ENCODE data around the gene WWOX. TPM values are rescaled to one million over a fixed set of nuclear protein-coding genes. Genes with fewer than 3 reads are reported as not detected.

Gene WWOX
- total RNA-seq, 2 donors from 2014 or later: 30.0 to 35.4 TPM

DNA sequence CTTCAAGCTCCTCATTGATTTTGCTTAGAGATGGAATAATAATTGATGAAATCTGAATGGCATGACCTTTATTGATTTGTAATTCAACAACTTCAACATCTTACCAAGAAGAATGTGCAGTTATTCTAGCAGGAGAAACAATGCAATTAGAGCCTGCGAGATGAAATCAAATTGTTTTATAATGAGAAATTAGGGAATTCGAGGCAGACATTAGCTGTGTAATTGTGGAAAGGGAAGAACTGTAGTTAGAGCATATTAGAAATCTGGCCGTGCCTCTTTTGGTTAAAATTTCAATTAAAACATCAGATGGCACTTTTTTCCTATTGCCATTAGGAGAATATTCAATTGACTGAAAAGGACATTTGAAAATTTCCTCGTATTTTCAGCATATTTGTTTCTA is 325.8 kb downstream of the WWOX start:
- peaks cover 5% of the 10 kb centered on the region for H3K36me3 Mint-ChIP-seq (ENCODE audit: low read depth)
- no peak for DNase-seq
- no peaks in the 10 kb centered on the region for H3K27me3 ChIP-seq (ENCODE audit: control insufficient read depth, insufficient read depth, low read length, poor library complexity, severe bottlenecking)
- H3K36me3 ChIP-seq (ENCODE audit: control insufficient read depth, insufficient read depth, low read length): peaks cover 48% of the 10 kb centered on the region
- WGBS, 2 experiments (ENCODE audit: insufficient coverage in 1 of 2, insufficient read length in 1 of 2): 92 to 93% methylated on average over 3 to 4 of the region's 4 CpGs
- no peaks in the 10 kb centered on the region for H3K9me3 Mint-ChIP-seq
- H3K9me3 ChIP-seq (ENCODE audit: control insufficient read depth, low read length): no peaks in the 10 kb centered on the region
- H3K27ac ChIP-seq (ENCODE audit: low read depth, low read length): no peak overlapping the region
- H3K27ac Mint-ChIP-seq: no peak overlapping the region
- no peak overlapping the region for H3K4me3 ChIP-seq (ENCODE audit: low read length)
- peaks cover 3% of the 10 kb centered on the region for H3K4me1 Mint-ChIP-seq
- no peaks in the 10 kb centered on the region for H3K4me1 ChIP-seq (ENCODE audit: control insufficient read depth, insufficient read depth, low read length)
- H3K27me3 Mint-ChIP-seq (ENCODE audit: insufficient read depth): no peaks in the 10 kb centered on the region
- no peak overlapping the region for H3K9ac ChIP-seq (ENCODE audit: extremely low read depth, low read length, poor library complexity, severe bottlenecking)
- TF ChIP-seq, protein P1, sequence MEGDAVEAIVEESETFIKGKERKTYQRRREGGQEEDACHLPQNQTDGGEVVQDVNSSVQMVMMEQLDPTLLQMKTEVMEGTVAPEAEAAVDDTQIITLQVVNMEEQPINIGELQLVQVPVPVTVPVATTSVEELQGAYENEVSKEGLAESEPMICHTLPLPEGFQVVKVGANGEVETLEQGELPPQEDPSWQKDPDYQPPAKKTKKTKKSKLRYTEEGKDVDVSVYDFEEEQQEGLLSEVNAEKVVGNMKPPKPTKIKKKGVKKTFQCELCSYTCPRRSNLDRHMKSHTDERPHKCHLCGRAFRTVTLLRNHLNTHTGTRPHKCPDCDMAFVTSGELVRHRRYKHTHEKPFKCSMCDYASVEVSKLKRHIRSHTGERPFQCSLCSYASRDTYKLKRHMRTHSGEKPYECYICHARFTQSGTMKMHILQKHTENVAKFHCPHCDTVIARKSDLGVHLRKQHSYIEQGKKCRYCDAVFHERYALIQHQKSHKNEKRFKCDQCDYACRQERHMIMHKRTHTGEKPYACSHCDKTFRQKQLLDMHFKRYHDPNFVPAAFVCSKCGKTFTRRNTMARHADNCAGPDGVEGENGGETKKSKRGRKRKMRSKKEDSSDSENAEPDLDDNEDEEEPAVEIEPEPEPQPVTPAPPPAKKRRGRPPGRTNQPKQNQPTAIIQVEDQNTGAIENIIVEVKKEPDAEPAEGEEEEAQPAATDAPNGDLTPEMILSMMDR (conservative IDR thresholded peaks at IDR 0.05): no peak
- H3K4me3 Mint-ChIP-seq: no peak overlapping the region

- Histone ChIP-seq H3K4me3 (ENCODE audit: low read length) (no peak overlapping the region), H3K4me1 (ENCODE audit: control insufficient read depth, insufficient read depth, low read length) (no peaks in the 10 kb centered on the region), H3K9ac (ENCODE audit: extremely low read depth, low read length, poor library complexity, severe bottlenecking) (no peak overlapping the region), H3K27me3 (ENCODE audit: control insufficient read depth, insufficient read depth, low read length, poor library complexity, severe bottlenecking) (no peaks in the 10 kb centered on the region), H3K27ac (ENCODE audit: low read depth, low read length) (no peak overlapping the region), H3K9me3 (ENCODE audit: control insufficient read depth, low read length) (no peaks in the 10 kb centered on the region), H3K36me3 (ENCODE audit: control insufficient read depth, insufficient read depth, low read length) (peaks cover 54% of the 10 kb centered on the region)
- whole genome bisulfite sequencing, 2 experiments (ENCODE audit: insufficient coverage in 1 of 2, insufficient read length in 1 of 2): 94 to 98% methylated on average over 7 of the region's 7 CpGs
- TF ChIP-seq, protein P1 (conservative IDR thresholded peaks at IDR 0.05): no peak
- Mint-ChIP-seq H3K27ac (no peak overlapping the region), H3K9me3 (no peaks in the 10 kb centered on the region), H3K4me3 (no peak overlapping the region), H3K27me3 (ENCODE audit: insufficient read depth) (no peaks in the 10 kb centered on the region), H3K36me3 (ENCODE audit: low read depth) (peaks cover 5% of the 10 kb centered on the region), H3K4me1 (peaks cover under 1% of the 10 kb centered on the region)
- no peak for DNase-seq
These were observed 326.5 kb downstream of the WWOX start for GRCh38 chr16:78425891-78426510.

GRCh38 chr16:78428193-78428592 is 328.7 kb downstream of the WWOX start:
- peaks cover 69% of the 10 kb centered on the region for H3K36me3 ChIP-seq (ENCODE audit: control insufficient read depth, insufficient read depth, low read length)
- Mint-ChIP-seq H3K4me3 (no peak overlapping the region), H3K27me3 (ENCODE audit: insufficient read depth) (no peaks in the 10 kb centered on the region), H3K9me3 (no peaks in the 10 kb centered on the region), H3K27ac (no peak overlapping the region), H3K36me3 (ENCODE audit: low read depth) (peaks cover 15% of the 10 kb centered on the region), H3K4me1 (no peaks in the 10 kb centered on the region)
- H3K9ac ChIP-seq (ENCODE audit: extremely low read depth, low read length, poor library complexity, severe bottlenecking): no peak overlapping the region
- H3K27me3 ChIP-seq (ENCODE audit: control insufficient read depth, insufficient read depth, low read length, poor library complexity, severe bottlenecking): no peaks in the 10 kb centered on the region
- no peak overlapping the region for H3K27ac ChIP-seq (ENCODE audit: low read depth, low read length)
- no peak for DNase-seq
- WGBS, 2 experiments (ENCODE audit: insufficient coverage in 1 of 2, insufficient read length in 1 of 2): 97 to 100% methylated on average over 3 of the region's 3 CpGs
- H3K4me1 ChIP-seq (ENCODE audit: control insufficient read depth, insufficient read depth, low read length): no peaks in the 10 kb centered on the region
- no peaks in the 10 kb centered on the region for H3K9me3 ChIP-seq (ENCODE audit: control insufficient read depth, low read length)
- no peak overlapping the region for H3K4me3 ChIP-seq (ENCODE audit: low read length)
- TF ChIP-seq, protein P1 (conservative IDR thresholded peaks at IDR 0.05): no peak

All from endodermal cell (in vitro differentiated cells).